NCI-H1694 treated with DMSO at 0.1 percent for 48 hours (cell line): ENCODE data around the gene SPATA2.

Experiments
- DNase-seq: peaks from one replicate; lab custom pipeline; 2025; lab: John Stamatoyannopoulos, UW

SPATA2 gene

GRCh38 chr20:49929142-49929494 is 13.8 kb upstream of the SPATA2 start:
- no peak for DNase-seq

GRCh38 chr20:49928411-49929141 is 13.2 kb upstream of the SPATA2 start:
- peak; percentile 67 for DNase-seq

GRCh38 chr20:49925901-49926454 is 10.6 kb upstream of the SPATA2 start:
- no peak for DNase-seq

GRCh38 chr20:49924247-49924646 is 8.9 kb upstream of the SPATA2 start:
- DNase-seq: no peak

GRCh38 chr20:49919461-49919860 is 4.1 kb upstream of the SPATA2 start:
- DNase-seq: no peak

GRCh38 chr20:49919009-49919408 is 3.7 kb upstream of the SPATA2 start:
- no peak for DNase-seq

- no peak for DNase-seq
These were observed 3.1 kb upstream of the SPATA2 start for GRCh38 chr20:49918446-49918845.

- DNase-seq: peak; percentile 27
These were observed 1.0 kb upstream of the SPATA2 start for GRCh38 chr20:49916146-49917002.

GRCh38 chr20:49915118-49915379 is 280 bp downstream of the SPATA2 start:
- DNase-seq: no peak

GRCh38 chr20:49914310-49915117 is 815 bp downstream of the SPATA2 start:
- no peak for DNase-seq

- no peak for DNase-seq
These were observed 1.8 kb downstream of the SPATA2 start for GRCh38 chr20:49913399-49914047.

- no peak for DNase-seq
These were observed 5.0 kb downstream of the SPATA2 start for GRCh38 chr20:49910340-49910706.

- DNase-seq: no peak
These were observed 5.6 kb downstream of the SPATA2 start for GRCh38 chr20:49909499-49910339.

GRCh38 chr20:49908258-49908565 is 7.1 kb downstream of the SPATA2 start:
- DNase-seq: no peak

GRCh38 chr20:49907405-49908257 is 7.7 kb downstream of the SPATA2 start:
- DNase-seq: no peak

- DNase-seq: no peak
These were observed 8.6 kb downstream of the SPATA2 start for GRCh38 chr20:49906615-49907154.

GRCh38 chr20:49906101-49906604 is 9.2 kb downstream of the SPATA2 start:
- no peak for DNase-seq

GRCh38 chr20:49905415-49906091 is 9.8 kb downstream of the SPATA2 start:
- no peak for DNase-seq
